ENCODE measurements around the gene GHRL.
A peak's percentile ranks its signal among the peaks of the same experiment; 100 is the strongest.

GHRL gene

DNA sequence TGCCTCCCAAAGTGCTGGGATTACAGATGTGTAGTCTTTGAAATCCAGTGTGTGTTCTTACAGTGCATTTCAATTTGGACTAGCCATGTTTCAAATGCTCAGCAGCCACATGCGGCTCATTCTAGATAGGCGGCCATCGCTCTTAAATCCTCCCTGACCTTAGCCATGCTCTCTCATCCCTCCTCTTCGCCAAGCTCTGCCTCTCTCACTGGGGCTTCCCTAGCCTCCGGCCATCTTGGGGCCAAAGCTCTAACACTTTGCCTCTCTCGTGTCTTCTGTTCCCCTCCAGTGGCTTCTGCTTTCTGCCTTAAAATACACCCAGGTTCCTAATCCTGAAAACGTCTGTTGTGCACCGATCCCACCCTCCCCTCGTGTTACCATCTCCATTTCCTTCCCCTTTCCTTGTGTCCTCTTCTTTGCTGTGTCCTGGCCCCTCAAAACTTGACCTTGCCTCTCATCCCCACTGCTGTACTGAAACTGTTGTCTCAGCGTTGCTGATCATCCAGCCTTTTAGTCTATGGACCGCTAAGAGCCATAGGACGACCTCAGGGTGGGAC is 1.4 kb upstream of the GHRL start:
- DNase-seq = no peak

DNA sequence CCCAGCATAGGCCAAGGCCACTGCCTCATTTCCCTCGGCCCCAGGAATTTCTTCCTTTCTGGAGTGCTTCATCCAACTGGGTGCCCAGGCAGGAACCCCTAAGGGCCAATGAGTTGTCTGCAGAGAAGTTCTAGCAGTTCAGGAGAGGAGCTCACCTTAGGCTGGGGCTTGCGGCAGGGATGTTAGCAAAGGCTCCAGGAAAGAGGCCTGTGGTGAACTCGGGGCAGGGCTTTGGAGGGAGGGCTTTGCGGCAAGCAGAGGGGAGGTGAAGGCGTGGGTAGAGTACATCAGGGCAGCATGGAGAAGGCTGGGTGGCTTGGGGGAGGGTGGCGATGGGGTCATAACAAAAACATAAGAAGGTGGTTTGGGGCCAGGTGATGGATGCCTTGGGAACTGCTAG is 1.1 kb downstream of the GHRL start:
- no peak for DNase-seq

DNA sequence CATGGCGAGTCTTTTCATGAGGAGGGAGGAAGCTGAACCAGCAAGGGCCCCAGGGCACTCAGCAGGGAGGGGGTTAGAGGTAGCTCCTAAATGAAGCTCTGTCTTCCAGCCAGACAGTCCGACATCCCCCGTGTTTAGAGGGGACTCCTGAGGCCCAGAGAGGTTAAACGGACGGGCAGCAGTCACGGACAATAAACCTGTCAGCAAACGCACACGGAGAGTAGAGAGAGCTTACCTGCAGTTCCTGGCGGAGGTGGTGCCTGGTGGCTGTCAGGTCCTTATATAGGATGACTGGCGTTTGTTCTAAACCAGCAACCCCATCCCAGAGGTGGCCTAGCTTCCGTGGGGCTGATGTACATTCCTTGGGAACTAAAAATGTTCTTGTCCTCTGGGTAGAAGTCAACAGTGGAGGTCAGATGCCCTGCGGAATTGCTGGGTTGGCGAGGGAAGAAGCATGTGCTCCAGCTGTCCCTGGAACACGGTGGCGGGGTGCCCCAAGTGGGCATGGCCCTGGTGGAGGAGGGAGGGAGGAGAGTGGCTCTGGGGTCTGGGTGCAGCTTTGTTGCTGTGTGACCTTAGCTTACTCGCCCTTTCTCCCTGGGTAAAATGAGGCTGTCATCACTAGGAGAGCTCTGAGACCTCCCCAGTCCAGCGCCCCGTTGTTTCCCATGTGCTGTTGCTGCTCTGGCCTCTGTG is 2.1 kb downstream of the GHRL start:
- no peak for DNase-seq

DNA sequence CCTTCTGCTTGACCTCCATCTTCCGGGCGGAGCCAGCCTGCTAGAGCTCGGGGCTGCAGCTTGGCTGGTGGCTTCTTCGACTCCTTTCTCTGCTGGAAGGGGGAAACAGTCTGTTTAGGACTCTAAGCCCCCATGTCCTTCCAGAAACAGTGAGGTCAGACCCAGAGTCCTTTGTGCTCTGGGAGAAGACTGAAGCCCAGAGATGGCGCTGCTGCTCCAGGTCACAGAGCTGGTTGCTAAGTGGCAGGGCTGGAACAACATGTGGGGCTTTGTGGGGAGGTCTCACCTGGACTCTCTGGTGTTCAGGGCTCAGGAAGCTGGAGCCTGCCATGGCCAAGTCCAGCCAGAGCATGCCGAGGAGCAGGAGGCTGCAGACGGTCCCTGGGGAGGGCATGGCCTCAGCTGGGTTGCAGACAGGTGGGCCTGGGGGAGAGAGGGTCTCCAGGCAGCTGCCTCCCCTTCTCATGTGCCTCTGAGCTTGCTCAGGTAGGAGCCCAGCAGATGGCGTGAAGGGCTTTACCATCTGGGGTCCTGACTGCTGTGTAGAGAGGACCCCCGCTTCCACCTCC is 2.9 kb downstream of the GHRL start:
- DNase-seq = no peak

DNA sequence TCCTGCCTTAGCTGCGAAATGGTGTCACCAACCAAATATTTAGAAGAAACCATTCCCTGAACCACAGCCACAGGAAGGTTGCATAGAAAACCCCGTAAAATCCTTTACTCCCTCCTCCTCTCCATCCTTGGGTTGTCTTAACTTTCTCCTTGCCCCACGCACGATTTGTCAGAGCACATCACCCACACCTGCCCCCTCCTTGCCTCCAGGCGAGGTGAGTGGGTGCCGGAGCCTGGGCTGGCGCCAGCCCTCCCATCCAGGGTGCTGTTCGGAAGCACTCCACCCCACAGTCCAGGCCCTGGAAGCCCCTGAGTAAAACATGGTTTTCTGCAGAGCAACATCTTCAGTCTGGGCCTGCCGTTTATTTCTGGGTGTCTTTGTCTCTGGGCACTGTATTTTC is 3.7 kb downstream of the GHRL start:
- DNase-seq = no peak

DNA sequence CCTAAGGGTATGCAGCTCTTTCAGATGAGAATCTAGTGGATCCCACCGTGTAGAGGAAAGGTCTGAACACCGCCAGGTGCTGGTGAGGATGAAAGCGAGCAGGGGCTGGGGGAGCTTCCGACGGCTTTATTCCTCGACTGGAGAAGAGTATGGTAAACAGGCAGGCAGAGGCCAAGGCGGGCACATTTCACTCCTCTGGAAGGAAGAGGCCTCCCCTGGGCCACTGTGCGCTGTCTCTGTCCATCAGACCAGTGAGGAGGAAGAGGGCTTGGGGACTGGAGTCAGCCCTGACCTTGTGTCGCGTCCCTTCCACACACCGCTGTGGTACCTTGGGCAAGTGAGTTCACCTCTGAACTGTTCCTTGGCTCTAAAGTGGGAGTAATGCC is 4.2 kb downstream of the GHRL start:
- no peak for DNase-seq

DNA sequence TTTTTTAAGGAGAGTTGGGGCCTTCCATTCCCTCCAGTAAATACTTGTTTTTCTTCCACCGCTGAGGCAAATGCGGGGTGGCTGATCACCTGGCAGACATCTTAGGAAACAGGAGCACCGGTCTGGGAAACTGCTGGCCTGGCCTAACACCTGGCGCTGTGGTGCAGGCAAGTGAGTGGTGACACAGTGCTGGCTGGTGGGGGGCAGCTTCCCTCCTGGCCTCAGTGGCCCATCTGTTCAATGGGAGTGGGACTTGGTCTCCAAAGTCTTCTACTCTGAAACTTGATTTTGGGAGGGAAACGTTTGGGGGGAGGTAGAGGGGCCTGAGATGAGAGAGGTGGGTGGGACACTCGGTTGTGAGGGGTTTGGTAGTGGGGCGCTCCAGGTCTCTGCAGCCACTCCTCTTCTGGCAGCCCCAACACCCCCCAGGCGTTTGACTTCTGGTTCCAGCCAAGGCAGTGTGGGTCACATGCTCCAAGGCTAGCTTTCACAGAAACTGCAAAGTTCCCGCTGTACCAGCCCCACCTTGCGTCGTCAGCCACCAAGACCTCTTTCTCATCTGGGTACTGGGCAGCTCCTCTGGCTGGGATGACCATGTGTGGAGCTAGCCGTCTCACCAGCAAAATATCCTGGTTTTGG is 4.7 kb downstream of the GHRL start:
- no peak for DNase-seq

DNA sequence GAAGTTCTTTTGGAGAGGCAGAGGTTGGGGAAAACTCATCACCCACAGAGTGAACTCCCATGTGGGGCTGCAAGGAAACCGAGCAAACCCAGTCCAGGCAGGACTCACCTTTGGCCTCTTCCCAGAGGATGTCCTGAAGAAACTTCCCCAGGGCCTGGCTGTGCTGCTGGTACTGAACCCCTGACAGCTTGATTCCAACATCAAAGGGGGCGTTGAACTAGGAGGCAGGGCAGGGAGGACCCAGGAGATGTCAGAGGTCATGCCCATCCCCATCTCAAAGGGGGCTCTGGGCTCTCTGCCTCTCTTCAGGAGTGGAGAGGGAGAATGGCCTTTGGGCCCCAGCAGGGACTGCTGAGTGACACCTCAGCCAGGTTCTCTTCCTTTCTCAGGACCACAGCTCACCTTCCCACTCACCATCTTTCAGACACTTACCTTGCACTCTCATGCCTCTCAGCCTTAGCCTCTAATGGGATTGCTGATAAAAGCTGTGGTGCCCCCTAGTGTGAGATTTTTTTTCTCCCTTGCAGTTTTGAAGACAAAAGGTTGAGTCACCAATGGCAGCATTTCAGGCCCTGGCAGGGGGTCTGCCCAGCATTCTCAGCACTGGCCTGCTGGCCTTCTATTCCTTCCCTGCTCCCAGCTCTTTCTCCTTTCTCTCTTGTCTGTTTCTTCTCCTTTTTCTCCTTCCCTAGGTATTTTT is 6.0 kb downstream of the GHRL start:
- peak; percentile 56 to 82 for DNase-seq

DNA sequence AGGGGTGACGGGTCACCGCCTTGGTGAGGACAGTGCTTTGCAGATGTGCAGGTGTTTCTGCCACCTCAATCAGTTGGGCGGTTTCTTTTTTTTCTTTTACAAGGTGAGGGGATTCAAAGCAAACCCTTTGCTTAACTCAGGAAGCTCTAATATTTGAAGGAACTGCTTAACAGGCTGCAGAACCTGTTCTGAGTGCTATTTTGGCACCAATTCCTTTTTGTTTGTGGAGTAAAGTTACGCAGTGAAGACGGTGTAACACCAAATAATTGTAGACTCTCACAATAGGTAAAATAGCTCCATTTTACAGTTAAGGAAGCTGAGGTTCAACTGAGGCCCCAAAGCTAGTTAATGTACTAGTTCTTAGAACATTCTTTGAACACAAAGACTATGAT is 6.6 kb downstream of the GHRL start:
- DNase-seq = no peak

DNA sequence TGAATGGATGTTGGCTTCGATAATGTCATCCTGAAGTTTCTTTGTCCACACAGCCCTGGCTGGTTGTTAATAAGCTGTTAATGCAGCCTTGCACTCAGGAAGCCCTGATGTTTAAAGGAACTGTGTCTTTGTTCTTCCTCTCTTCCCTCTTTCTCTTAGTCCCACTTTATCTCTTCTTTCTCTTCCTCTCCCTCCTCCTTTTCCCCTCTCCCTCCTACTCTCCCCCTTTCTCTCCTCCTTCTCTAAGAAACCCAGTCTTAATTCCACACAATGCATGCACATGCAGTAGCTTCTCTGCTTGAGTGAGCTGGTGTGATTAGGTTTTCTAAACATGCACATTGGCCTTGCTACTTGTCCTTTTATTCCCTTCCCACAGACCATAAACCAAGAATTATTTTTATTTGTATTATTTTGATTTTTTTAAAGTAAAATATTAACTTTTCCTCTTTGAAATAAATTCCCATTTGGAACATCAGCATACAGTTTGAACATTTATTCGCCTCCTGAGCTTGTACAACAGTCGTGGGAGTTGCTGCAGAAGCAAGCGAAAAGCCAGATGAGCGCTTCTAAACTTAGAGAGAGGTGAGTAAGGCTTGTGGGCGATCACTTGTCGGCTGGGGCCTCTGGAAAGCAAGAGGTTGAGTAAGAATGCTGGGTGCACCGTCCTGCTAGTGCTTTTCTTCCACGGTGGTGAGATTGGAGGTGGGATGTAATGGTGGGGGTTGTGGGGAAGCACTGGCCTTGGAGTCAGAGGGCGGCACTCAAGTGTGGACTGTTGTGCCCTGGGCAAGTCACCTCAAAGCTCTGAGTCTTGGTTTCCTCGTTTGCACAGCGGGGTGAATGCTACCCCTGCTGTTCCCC is 7.2 kb downstream of the GHRL start:
- no peak for DNase-seq

DNA sequence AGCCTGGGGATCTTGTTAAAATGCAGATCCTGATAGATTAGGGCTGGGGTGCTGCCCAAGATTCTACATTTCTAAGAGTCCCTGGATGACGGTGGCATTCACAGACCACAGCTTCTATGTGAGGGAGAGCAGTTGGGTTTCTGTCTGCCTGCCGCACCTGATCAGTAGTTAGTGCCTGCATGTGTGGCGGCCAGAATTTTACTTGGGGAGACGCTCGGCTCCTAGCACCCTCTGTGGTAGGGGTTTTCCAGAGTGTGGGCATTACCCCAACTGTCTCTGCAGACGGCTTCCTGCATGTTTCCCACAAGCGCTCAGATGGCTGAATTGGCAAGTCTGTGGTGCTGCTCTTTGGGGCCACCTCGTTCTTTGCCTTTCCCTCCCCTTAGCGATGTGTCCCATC is 8.3 kb downstream of the GHRL start:
- no peak for DNase-seq

DNA sequence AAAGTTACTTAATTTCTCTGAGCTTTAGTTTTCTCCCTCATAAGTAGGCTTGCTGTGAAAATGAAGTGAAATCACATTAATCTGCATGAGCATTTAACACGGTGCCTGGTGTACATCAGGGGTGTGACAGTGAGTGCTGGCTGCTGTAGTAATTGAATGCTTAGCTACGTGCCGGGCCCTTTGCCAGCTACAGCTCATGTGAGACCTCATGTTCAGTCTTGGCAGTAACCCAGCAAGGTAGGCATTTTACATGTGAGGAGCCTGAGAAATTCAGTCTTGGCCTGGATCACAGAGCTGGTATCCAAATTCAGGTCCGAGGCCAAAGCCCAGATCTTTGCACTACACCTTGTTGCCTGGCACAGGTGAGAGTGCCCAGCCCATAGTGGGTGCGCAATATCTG is 9.1 kb downstream of the GHRL start:
- peak; percentile 74 to 84 for DNase-seq

DNA sequence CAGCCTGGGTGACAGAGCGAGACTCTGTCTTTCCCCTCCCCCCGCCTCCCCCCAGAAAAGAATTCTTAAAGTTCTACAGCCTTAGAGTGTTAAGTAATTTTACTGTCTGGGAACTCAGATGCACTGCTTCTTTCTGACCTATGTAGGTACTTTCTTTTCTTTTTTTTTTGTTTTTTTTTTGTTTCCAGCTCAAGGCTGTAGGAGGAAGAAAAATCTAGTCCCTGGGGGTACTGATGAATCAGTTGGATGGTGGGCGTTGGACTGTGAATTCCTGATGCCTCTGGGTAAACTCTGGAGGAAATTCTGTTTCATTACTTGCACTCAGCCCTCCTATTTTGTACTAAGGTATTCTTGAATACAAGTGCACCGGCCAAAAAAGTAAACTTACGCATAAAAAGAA is 10.8 kb downstream of the GHRL start:
- DNase-seq = no peak

DNA sequence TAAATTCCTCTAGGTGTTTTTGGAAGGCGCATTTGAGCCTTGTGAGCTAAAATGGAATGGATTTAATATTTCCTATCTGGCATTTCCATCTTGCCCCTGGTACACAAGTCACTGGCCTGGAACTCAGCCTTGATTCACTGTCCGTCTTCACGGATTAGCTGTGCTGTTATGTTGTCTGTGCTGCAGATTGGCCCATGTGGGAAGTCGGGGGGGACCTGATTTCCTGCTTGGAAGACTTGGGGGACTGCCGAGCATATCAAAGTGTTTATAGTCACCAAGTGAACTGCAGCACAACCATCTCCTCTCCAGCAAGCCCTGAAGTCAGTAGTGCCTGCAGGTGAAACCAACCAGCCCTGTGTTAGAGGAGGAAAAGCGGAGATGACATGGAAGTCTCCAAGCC is 12.2 kb downstream of the GHRL start:
- no peak for DNase-seq

DNA sequence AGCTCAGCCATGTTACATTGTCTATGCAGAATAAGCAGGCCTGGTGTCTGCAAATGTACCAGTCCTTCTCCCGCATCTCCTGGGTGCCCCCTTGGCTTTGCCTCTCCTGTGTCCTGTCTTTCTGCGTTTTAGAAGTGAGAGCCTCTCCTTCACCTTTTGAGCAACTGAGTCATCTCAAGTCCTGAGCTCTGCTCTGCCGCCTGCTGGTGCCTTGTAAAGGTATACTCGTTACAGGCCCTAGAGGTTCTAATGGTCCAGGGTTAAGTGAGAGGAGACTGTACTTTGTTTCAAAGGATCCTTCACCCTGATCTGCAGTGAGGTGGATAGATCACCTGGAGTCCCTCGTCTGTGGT is 12.6 kb downstream of the GHRL start:
- no peak for DNase-seq

DNA sequence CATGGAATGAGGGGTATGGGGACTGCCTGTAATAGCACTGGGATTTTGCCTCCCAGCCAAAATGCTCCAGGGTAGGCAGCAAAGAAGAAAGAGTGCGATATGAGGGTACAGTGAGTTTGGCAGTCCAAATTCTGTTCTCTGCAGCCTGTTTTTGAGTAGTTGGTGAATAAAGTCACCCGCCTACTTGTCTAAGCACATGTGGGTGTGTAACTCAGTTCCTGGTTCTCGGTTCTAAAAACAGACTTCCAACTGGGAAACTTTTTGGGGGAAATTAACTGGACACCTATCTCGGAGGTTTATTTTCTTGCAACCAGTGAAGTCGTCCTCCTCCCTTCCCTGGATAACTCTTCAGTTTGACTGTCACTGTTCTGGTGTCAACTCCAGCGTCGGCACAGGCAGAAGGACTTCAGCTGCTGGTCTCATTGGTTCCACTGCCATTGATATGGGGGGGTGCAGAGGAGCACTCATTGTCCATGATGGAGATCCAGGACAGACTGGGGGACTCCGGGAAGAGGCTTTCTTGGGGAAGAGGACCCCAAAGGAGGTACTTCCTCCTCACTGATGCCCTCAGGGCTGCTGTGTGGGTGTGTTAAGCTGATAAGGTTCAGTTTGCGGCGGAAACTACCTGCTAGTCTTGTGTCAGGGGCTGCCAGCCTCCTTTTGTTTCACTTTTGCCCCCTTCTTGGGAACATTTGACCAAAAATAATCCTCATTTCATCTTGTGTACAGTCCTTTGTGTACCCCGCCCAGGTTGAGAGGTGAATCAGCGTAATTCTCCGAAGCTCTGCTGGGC is 13.2 kb downstream of the GHRL start:
- no peak for DNase-seq

DNA sequence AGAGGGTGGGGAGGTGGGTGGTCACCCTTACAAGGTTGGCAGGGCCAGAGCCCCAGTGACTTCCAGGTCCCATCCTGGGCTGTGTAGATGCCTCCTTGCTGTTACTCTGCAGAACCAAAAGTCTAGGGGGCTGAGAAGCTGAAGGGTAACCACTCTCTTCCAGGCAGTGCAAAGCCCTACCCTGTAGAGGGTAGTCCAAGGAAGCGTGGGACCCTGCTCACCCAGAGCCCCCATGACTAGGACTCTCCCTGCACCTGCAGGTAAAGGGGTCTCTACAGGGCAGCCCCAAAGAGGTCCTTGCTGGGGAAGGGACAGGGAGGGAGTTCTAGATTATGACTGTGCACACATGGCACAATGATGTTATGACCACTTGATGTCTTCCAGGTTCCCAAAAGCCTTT is 14.2 kb downstream of the GHRL start:
- DNase-seq = no peak

DNA sequence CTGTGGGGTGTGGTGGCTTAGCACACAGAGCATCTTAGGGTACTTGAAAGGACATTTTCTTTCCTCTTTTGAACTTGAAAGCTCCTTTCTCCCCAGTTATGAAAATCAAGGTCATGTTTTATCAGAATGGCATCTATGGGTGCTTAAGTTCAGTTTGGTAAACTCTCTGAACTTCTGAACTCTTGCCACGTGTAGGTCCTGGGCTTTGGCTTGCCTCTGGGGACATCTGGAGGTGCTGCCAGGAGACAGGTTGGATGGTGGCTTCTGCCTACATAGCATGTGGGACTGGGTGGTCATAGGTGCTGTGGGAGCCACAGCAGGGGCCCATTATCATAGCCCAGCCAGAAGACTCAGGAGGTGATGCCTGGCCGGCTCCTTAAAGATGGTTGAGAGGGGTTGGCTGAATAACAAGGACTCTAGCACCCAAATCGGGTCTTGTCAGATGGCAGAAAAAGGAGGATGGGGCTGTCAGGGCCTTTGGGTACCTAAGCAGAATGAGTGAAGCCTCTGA is 15.6 kb downstream of the GHRL start:
- no peak for DNase-seq

DNA sequence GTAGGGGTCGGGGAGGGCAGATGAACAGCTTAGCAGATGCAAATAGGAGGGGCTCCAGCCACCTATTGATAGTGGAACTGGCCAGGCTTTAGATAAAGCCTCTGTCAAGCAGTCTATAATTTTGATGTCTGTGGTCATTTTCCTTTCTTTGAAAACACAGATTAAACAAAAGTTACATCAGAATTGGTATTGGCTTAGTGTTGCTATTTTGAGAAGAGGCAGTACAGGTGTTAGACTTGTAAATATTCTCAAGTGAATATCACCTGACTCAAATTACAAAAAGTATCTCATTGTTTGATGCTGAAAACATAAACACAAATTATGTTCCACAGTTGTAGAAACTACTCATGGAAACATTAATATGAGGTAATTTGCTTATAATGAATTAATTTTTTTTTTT is 18.1 kb downstream of the GHRL start:
- DNase-seq = no peak

DNA sequence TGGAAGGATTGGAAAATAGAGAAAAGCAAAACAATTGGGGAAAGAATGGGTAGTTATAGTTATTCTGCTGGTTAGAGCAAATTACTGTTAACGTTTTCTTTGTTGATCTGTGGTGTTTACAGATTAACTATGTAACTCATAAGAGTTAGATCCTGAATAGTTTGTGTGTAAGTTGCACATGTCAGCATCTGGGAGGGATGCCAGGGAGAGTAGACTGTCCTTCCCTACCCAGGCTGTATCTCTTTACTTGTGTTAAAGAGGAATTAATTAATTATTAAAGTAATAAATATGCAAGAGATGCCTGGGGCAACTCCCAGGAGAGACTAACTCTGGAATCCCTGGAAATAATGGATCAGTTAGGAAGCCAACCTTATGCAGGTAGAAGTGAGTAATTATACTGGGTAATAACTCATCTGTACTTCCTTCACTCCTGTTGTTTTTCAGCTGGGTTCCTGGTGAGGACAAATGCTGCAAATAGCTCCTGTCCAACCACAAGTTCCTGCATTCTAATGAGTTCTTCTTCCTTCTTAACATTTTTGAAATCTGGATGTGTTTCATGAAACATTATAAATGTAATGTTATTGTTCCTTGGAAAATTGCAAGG is 18.9 kb downstream of the GHRL start:
- no peak for DNase-seq

DNA sequence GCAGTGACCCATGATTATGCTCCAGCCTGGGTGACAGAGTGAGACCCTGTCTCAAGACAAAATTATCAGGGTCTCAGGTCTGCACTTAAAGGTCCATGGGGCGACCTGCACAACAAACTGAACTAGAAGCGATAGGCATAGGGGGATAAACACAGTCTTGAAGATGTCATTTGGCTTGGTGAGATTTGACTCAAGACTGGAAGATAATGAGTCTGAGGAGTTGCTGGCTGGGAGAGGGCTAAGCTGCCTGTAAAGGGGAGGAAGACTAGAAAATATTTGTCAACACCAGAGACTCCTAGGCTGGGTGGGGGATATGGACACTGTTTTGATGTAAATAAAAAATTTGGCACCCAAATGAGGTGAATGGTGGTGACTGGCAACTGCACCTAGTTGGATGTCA is 19.8 kb downstream of the GHRL start:
- no peak for DNase-seq
